Transverse colon (tissue), 3 donors: ENCODE data around the gene FIBCD1.

Experiments used
- CTCF ChIP-seq, 5 experiments: fragments of 200-600 bp in 3 of 5; fragments of 450-650 bp in 2 of 5; sonication (generic) in 3 of 5; IDR thresholded peaks; 1 replicate in 2 of 5; 2 replicates in 3 of 5; pipeline ENCODE4 v1.5.1; 2016 to 2017; ENCODE audit warnings: antibody characterized with exemption in 5 of 5, inconsistent platforms in 3 of 5, mild to moderate bottlenecking in 2 of 5, moderate library complexity in 1 of 5
- EP300 ChIP-seq: sonication (generic); formaldehyde crosslinking; IDR thresholded peaks from one replicate; pipeline ENCODE4 v1.6.1; 2017; ENCODE audit warnings: antibody characterized with exemption, low read depth

DNA sequence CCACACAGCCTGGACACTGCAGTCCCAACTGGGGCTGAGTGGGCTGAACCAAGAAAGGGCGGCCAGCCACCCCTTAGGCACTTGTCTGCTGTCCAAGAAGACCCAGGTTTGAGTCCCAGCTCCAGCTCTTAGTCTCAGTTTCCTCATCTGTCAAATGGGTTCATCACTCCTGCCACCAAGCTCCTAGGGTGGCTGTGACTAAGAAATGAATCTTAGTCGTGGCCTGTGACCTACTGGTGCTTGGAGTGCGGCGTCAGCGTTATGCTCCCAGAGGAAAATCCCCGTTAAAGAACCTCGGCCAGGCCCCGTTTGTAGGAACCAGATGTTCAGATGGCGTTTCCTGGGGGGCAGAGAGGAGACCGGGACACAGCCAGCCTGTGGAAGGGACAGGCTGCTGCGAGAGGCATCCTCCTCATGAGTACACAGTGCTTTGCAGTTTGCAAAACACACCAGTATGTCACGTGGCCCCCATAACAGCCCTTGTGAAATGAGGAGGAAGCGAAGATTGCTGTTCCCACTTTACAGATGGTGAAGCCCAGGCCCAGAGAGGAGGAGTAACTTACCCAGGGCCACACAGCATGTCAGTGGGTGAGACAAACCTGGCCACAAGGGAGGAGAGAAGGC lies 3.3 kb downstream of the FIBCD1 start:
- TF ChIP-seq EP300 (no peak), CTCF (IDR thresholded peaks at IDR 0.05) (no peak)
